ENCODE data around the gene SLC22A3. TPM values are rescaled to one million over a fixed set of nuclear protein-coding genes. Genes with fewer than 3 reads are reported as not detected.
A peak's percentile ranks its signal among the peaks of the same experiment; 100 is the strongest.
"Not testable (repeated sequence)": the region's sequence is repeated elsewhere in the genome, so short reads cannot be mapped to it uniquely, and the experiment has no call there.

SLC22A3 gene
- total RNA-seq, 1 donor from 2014 or later = 71.5 TPM

DNA sequence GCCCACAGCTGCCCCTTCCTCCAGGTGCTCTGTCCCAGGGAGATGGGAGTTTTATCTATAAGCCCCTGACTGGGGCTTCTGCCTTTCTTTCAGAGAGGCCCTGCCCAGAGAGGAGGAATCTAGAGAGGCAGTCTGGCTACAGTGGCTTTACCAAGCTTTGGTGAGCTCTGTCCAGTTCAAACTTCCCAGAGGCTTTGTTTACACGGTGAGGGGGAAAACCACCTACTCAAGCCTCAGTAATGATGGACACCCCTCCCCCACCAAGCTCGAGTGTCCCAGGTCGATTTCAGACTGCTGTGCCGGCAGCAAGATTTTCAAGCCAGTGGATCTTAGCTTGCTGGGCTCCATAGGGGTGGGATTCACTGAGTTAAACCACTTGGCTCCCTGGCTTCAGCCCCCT is 25.4 kb downstream of the SLC22A3 start:
- DNase-seq (ENCODE audit: low spot score) = not testable (repeated sequence)

GRCh38 chr6:160374836-160375560 is 26.8 kb downstream of the SLC22A3 start:
- DNase-seq (ENCODE audit: low spot score) = no peak

- no peak for DNase-seq (ENCODE audit: low spot score)
These were observed 27.4 kb downstream of the SLC22A3 start for GRCh38 chr6:160375561-160375949.

- no peak for DNase-seq (ENCODE audit: low spot score)
These were observed 28.3 kb downstream of the SLC22A3 start for GRCh38 chr6:160376445-160376844.

DNA sequence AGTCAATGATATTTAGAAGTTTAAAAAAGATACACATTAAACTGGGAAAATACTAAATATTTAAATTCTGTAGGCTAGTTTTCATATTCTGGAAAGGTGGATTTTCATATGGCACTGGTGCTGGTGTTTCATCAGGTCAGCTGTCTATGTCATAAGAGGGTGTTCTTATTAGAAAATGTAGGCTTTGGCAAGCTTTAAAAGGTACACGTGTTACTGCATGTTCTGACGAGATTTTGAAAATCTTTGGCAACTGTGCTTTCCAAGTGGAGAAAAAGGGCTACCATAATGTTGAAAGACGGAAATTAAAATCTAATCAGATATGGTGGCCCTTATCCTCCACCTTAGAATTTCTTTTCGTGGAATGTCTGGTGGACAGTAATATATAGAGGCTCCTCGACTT is 30.0 kb downstream of the SLC22A3 start:
- DNase-seq (ENCODE audit: low spot score) = no peak

GRCh38 chr6:160378882-160379281 is 30.7 kb downstream of the SLC22A3 start:
- DNase-seq (ENCODE audit: low spot score) = no peak

DNA sequence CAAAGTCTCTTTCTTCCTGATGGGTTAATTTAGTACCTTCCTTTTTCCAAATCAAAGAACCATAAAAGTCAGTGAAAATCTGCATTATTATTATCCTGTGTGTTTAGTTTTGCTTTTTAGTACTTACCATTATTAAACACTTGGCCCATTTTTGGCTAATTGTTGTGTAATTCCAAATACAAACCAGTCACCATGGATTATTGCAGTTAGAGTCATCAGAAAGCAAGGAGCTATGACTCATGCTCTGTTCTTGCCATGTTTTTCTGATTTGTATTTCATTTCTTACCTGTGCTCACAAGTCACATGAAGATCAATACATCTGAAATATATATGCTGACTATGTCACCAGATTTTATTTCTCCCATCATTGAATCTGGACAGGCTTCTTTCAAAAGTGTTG is 31.3 kb downstream of the SLC22A3 start:
- DNase-seq (ENCODE audit: low spot score) = no peak

- no peak for DNase-seq (ENCODE audit: low spot score)
These were observed 34.8 kb downstream of the SLC22A3 start for GRCh38 chr6:160382946-160383345.

DNA sequence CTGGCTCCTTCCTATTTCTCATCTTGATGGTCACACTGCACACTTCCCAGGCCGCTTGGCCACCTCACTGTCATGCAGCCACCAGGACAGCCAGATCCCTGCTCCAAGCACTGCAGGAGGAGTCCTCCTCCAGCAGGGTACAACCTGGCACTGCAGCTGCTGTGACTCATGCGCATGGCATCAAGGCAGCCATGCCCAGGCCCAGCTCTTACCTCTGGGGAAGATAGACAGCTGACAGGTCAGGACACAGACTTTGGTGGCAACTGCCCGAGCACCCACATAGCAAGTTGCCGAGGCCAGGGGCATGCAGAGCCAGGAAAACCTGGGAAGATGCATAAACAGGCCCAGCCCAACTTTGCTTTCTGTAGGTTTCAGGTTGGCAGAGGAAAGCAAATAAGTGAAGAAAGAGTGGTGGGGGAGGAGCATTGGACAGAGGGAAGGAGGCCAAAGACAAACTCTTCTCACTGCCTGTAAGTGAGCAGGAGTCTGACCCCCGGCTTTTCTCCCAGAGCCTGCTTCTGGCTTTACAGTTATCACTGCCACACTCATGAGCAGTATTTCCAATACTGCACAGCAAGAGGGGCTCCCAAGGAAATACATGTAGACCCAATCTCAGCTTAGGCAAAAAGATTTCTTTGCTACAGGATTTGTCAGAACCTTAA is 38.8 kb downstream of the SLC22A3 start:
- DNase-seq (ENCODE audit: low spot score) = peak; percentile 60

DNA sequence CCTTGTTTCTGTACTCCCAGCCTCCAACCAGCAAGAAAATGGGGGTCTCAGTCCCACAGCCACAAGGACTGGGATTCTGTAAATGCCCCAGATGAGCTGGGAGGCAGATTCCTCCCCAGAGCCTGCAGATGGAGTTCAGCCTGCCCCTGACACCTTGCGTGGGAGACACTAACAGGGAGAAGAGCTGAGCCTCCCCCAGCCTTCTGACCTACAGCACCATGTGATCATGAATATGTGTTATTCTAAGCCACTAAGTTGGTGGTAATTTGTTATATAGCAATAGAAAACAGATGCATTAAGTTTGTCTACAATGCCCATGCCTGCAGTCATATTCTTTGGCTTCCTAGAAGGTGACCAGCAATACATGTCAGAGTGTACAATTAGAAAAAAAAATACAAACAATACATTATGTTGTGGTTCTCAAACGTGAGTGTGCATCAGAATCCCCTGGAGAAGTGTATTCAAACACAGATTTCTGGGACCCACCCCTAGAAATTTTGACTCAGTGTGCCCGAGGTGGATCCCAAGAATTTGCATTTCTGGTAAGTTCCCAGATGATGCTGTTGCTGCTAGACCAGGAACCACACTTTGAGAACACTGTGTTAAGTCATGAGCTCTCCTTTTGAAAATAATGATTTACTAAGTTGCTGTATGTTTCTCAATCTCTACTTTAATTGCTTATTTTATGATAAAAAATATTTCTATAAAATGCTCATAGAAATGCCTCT is 39.9 kb downstream of the SLC22A3 start:
- DNase-seq (ENCODE audit: low spot score) = no peak

- DNase-seq (ENCODE audit: low spot score) = no peak
These were observed 40.7 kb downstream of the SLC22A3 start for GRCh38 chr6:160388922-160389321.

DNA sequence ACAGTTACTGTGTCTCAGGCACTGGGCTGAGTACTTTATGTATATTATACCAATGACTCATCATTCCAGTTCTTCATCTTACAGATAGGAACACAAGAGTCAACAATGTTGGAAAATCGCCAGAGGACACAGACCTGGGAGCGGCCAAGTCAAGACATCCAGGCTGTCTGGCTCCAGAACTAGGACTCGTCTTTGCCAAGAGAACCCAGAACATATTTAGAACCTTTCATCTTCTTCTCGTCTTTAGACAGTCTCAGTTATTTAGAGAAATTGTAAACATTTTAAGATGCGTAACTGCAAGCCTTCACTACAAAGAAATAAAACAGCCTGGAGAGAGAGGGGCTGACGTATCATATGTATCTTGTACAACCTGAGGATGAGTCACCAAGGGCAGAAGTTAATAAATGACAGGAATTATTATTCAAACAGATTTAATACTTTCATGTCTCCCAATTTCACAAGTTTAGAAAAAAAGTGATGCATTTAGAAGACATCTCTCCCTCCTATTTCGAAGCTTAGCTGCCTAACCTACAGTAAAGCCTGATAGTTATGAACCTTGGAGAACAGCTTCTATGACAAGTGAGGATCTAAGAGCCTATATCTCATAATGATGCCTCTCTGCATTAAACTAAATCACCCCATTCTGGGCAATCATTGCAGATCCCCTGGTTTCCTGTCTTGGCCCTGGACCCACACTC is 43.4 kb downstream of the SLC22A3 start:
- DNase-seq (ENCODE audit: low spot score) = peak; percentile 79

- DNase-seq (ENCODE audit: low spot score) = not testable (repeated sequence)
These were observed 45.3 kb downstream of the SLC22A3 start for GRCh38 chr6:160393442-160393841.

- peak; percentile 96 for DNase-seq (ENCODE audit: low spot score)
These were observed 45.9 kb downstream of the SLC22A3 start for GRCh38 chr6:160393891-160394653.

DNA sequence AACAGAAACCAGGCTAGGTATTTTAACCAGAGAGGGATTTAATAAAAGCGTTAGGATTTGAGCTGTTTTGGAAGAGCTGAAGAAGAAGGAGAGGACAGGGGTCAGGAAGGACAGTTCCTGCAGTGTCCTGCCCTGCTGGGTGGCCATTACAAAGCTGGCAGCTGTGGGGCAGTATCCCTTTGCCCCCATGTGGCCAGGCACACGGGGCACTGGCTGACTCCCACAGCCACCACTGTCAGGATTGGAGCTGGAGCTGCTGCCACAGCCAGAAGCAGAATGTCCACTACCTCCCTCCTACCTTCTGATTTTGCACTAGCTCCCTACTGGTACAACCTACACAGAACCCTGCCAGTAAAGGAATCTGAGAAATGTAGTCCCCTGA is 46.5 kb downstream of the SLC22A3 start:
- DNase-seq (ENCODE audit: low spot score) = no peak

DNA sequence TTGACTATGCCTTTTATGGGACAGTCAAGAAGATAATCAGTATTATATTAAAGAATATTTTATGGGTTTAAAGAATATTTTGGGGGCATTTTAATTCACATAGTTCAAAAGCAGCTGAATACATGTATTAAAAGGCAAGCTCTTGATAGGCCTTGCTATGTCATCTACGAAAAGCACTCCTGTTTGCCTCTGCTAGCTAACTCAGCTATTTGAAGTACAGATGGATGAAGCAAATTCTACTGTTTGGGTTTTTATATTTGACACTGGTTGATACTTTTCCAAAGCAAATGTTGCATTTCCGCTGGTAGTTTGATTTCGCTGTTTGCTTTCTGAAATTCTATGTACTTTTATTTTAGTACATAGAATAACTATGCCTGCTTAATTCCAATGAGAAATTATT is 47.0 kb downstream of the SLC22A3 start:
- DNase-seq (ENCODE audit: low spot score) = no peak

DNA sequence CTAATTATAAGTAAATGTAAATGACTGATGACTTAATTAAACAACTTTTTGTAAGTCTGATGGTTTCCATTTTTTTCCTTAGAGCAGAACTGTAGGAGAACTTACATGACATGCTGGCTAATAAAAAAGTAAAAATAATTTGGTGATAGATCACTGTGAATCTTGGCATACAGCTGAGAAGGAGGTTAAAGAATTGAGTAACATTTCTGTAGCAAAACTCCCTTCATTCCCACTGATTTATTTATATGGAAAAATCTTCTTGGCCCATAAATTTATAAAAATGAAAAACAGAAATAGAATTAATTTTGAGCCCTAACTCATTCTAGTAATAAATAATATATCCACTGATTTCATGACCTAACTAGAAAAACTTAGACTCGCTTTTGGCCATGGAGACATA is 48.1 kb downstream of the SLC22A3 start:
- DNase-seq (ENCODE audit: low spot score) = peak; percentile 65

GRCh38 chr6:160398674-160399271 is 50.6 kb downstream of the SLC22A3 start:
- no peak for DNase-seq (ENCODE audit: low spot score)

DNA sequence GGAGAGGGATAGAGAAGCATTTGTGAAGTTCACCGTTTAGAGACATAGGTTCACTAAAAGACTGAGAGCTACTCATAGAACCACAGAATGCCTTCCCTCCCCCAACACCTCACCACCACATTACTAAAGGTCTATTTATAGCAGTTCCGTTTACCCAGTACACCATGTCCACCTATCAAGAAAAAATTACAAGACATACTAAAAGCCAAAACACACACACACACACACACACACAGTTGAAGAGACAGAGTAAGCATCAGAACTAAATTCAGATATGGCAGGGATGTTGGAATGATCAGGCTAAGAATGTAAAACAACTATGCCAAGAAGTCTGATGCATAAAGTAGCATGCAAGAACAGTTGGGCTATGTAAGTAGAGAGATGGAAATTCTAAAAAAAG is 52.3 kb downstream of the SLC22A3 start:
- no peak for DNase-seq (ENCODE audit: low spot score)

DNA sequence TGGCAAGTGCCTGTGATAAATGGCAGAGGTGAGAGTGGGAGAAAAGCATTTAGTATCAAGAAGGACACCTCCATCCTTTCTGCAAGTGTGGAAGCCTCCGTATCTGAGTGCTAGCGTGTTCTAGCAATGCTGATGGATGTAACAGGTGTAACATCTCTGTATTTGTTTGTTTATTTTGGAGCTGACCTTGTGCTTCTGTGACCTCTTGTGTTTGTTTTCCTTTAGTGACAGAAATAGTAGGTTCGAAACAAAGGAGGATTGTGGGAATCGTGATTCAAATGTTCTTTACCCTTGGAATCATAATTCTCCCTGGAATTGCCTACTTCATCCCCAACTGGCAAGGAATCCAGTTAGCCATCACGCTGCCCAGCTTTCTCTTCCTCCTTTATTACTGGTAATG is 60.4 kb downstream of the SLC22A3 start:
- DNase-seq (ENCODE audit: low spot score) = no peak

GRCh38 chr6:160412993-160413392 is 64.8 kb downstream of the SLC22A3 start:
- no peak for DNase-seq (ENCODE audit: low spot score)

Measured in umbilical cord (tissue), 2 donors.